B cell (primary cell): ENCODE data around the gene ACSL4. TPM values are rescaled to one million over a fixed set of nuclear protein-coding genes. Genes with fewer than 3 reads are reported as not detected.
A peak's percentile ranks its signal among the peaks of the same experiment; 100 is the strongest.

ENCODE experiments used
- ATAC-seq: fragments of 200-7000 bp; cut with Tn5 transposase; one replicate; pipeline ENCODE4 v1.10.0; 2021; ENCODE audit warnings: low read depth, mild to moderate bottlenecking, moderate number of reproducible peaks, moderate library complexity
- CTCF ChIA-PET: fragments of 350-600 bp; sonication (Branson Sonifier 250); formaldehyde crosslinking; loops from one replicate; lab custom pipeline; 2021; ENCODE audit warnings: antibody characterized with exemption, inconsistent platforms; lab: Charles Lee
- POLR2A ChIA-PET: fragments of 350-600 bp; sonication (Branson Sonifier 250); formaldehyde crosslinking; loops from one replicate; lab custom pipeline; 2021; ENCODE audit warnings: antibody characterized with exemption; lab: Charles Lee
- DNase-seq: peaks from one replicate; pipeline ENCODE4 v3.0.0; 2013
- H2AFZ ChIP-seq: 2 replicates; pipeline ENCODE4 v1.6.1; 2012; ENCODE audit warnings: mild to moderate bottlenecking, low read depth, low read length; ENCODE audit not compliant: insufficient read depth, poor library complexity, severe bottlenecking
- H3K27ac ChIP-seq, 2 donors: 1 replicate in 1 of 2; 2 replicates in 1 of 2; pipeline ENCODE4 v1.5.1; 2012 to 2013; ENCODE audit warnings: low read length in 2 of 2, mild to moderate bottlenecking in 2 of 2, moderate library complexity in 1 of 2
- H3K27me3 ChIP-seq, 4 experiments: fragments of 200-600 bp in 1 of 4; sonication (generic) in 1 of 4; replicated peaks in 1 of 4; 1 replicate in 2 of 4; 2 replicates in 2 of 4; pipeline versions ENCODE4 v1.6.1 to v1.7.0; 2013 to 2016; ENCODE audit warnings: low read length in 3 of 4, mild to moderate bottlenecking in 2 of 4, mixed read lengths in 1 of 4, moderate library complexity in 1 of 4; ENCODE audit not compliant: insufficient read depth in 4 of 4, control insufficient read depth in 3 of 4; ENCODE audit errors: control extremely low read depth in 1 of 4
- H3K36me3 ChIP-seq, 2 experiments: replicated peaks in 1 of 2; 1 replicate in 1 of 2; 2 replicates in 1 of 2; pipeline versions ENCODE4 v1.6.1 to v1.7.1; 2013; ENCODE audit warnings: low read length in 1 of 2; ENCODE audit not compliant: insufficient read depth in 2 of 2, control insufficient read depth in 1 of 2; ENCODE audit errors: control extremely low read depth in 1 of 2, extremely low read depth in 1 of 2
- H3K4me1 ChIP-seq, 2 donors: fragments of 200-600 bp in 1 of 2; sonication (generic) in 1 of 2; 1 replicate in 1 of 2; 2 replicates in 1 of 2; pipeline versions ENCODE4 v1.5.1 to v1.6.1; 2013 to 2017; ENCODE audit warnings: low read length in 2 of 2; ENCODE audit not compliant: control insufficient read depth in 2 of 2, insufficient read depth in 2 of 2
- H3K4me2 ChIP-seq: replicated peaks from 2 replicates; pipeline ENCODE3; 2012; ENCODE audit warnings: mild to moderate bottlenecking, low read depth, low read length; ENCODE audit not compliant: poor library complexity, severe bottlenecking
- H3K4me3 ChIP-seq, 5 experiments: fragments of 200-600 bp in 1 of 5; sonication (generic) in 1 of 5; 1 replicate in 3 of 5; 2 replicates in 2 of 5; pipeline versions ENCODE4 v1.5.1 to v1.7.0; 2011 to 2016; ENCODE audit warnings: low read length in 4 of 5, mild to moderate bottlenecking in 4 of 5, low read depth in 2 of 5, control low read depth in 1 of 5, moderate library complexity in 1 of 5; ENCODE audit not compliant: insufficient read depth in 1 of 5; ENCODE audit errors: control extremely low read depth in 1 of 5, extremely low read depth in 1 of 5
- H3K79me2 ChIP-seq: fragments of 200-600 bp; sonication (generic); one replicate; pipeline ENCODE4 v1.6.0; 2016; ENCODE audit warnings: low read length; ENCODE audit not compliant: control insufficient read depth, insufficient read depth
- H3K9ac ChIP-seq: fragments of 200-600 bp; sonication (generic); 2 replicates; pipeline ENCODE4 v1.6.1; 2017; ENCODE audit warnings: mild to moderate bottlenecking, low read length, moderate library complexity
- H3K9me3 ChIP-seq, 3 donors: one replicate each; pipeline versions ENCODE4 v1.6.1 to v1.7.1; 2013; ENCODE audit warnings: low read length in 2 of 3; ENCODE audit not compliant: control insufficient read depth in 2 of 3, insufficient read depth in 1 of 3; ENCODE audit errors: control extremely low read depth in 1 of 3
- H4K20me1 ChIP-seq: 2 replicates; pipeline ENCODE4 v1.6.0; 2012; ENCODE audit warnings: mild to moderate bottlenecking, low read length; ENCODE audit not compliant: insufficient read depth, control insufficient read depth, poor library complexity, severe bottlenecking
- H3K27ac Mint-ChIP-seq: one replicate; pipeline ENCODE4 v1.8.0; 2021; ENCODE audit warnings: mixed read lengths
- H3K27me3 Mint-ChIP-seq: one replicate; pipeline ENCODE4 v1.8.0; 2021; ENCODE audit warnings: mixed read lengths
- H3K4me1 Mint-ChIP-seq: one replicate; pipeline ENCODE4 v1.8.0; 2021; ENCODE audit warnings: mixed read lengths
- H3K4me3 Mint-ChIP-seq: one replicate; pipeline ENCODE4 v1.8.0; 2021; ENCODE audit warnings: mixed read lengths
- H3K9me3 Mint-ChIP-seq: one replicate; pipeline ENCODE4 v1.8.0; 2022; ENCODE audit warnings: mixed read lengths; ENCODE audit not compliant: insufficient read depth
- CTCF ChIP-seq: fragments of 200-600 bp; IDR thresholded peaks from one replicate; pipeline ENCODE4 v1.8.0; 2022; ENCODE audit warnings: antibody characterized with exemption, mild to moderate bottlenecking
- EZH2 ChIP-seq: IDR thresholded peaks from 2 replicates; pipeline ENCODE4 v1.6.1; 2012; ENCODE audit warnings: borderline replicate concordance, low read depth, mild to moderate bottlenecking, moderate library complexity, low read length; ENCODE audit not compliant: insufficient read depth, poor library complexity, severe bottlenecking
- WGBS: methylation state at CpG from one replicate; pipeline ENCODE4 v1.1.5; 2013; ENCODE audit warnings: missing lambda C conversion rate; ENCODE audit not compliant: insufficient coverage; 5-methylcytosine and 5-hydroxymethylcytosine counted together
- intact Hi-C: fragments of 100-400 bp; cut with micrococcal nuclease; formaldehyde crosslinking; loops from one replicate; pipeline ENCODE4 v1.10.0; 2022
- polyA plus RNA-seq: library from polyadenylated mRNA; depleted of rRNA; stranded (reverse); fragments of >200 nt; gene quantifications from 2 replicates; pipeline ENCODE4 v1.2.3, GENCODE V29; 2012
- total RNA-seq, 2 donors: library from RNA; stranded (reverse); fragments of 120-200 nt in 1 of 2; gene quantifications; 1 replicate in 1 of 2; 2 replicates in 1 of 2; pipeline versions ENCODE4 v1.2.3 to v1.2.4, GENCODE V29; 2013 to 2022

Gene ACSL4
- total and polyA plus RNA-seq, 2 donors (not counting 1 experiment from before 2014, with no cell fraction given), result 4.0 to 29.1 TPM

DNA sequence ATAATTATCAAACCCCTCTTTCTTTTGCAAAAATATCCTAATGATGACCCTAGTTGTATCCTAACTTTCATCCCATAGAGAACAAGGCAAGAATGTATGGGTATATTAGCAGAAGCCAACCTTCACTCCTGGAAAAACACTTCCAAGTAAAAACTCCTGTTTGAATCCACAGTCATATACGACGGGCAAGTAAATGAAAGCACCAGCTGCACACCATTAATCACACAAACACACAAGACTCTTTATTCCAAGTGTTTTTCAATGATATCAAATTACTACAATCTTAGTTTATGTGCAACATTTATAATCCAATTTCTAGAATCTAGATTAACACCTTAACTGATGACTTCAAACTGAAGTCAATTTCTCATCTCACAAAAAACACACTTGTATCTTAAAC, 22.9 kb downstream of the ACSL4 start:
- no CpG with 5 or more reads among the region's 2 CpGs for WGBS
- Mint-ChIP-seq H3K4me3 (no peak overlapping the region), H3K9me3 (no peaks in the 10 kb centered on the region), H3K27ac (peak overlapping the region; percentile 50), H3K27me3 (no peaks in the 10 kb centered on the region), H3K4me1 (peaks cover 38% of the 10 kb centered on the region)
- H3K79me2 ChIP-seq, result peaks cover 58% of the 10 kb centered on the region
- ChIA-PET POLR2A (no interaction called here), CTCF (interaction anchor here (1.7 to 9.5 kb wide), 3 partner anchors 31 to 180 kb away, joined by 3 to 127 read pairs (median 115); no protein-coding TSS in a partner anchor)
- peaks cover 0 to 3% of the 10 kb centered on the region in 2 experiments for H3K36me3 ChIP-seq
- H3K4me3 ChIP-seq, result no peak overlapping the region
- DNase-seq (no peak), ATAC-seq (no peak)
- TF ChIP-seq EZH2 (no peak), CTCF (no peak)
- no peak overlapping the region for H3K4me2 ChIP-seq
- no peaks in the 10 kb centered on the region for H3K9me3 ChIP-seq
- H2AFZ ChIP-seq, result no peak overlapping the region
- no peak overlapping the region for H3K27ac ChIP-seq
- H3K27me3 ChIP-seq, result no peaks in the 10 kb centered on the region
- H3K4me1 ChIP-seq, result peaks cover 25 to 30% of the 10 kb centered on the region in 2 donors
- H3K9ac ChIP-seq, result no peak overlapping the region
- H4K20me1 ChIP-seq, result peaks cover 9% of the 10 kb centered on the region
- intact Hi-C loops, result loop anchor here (5.0 kb wide), 1 partner anchor 437 kb away; no protein-coding TSS in a partner anchor

DNA sequence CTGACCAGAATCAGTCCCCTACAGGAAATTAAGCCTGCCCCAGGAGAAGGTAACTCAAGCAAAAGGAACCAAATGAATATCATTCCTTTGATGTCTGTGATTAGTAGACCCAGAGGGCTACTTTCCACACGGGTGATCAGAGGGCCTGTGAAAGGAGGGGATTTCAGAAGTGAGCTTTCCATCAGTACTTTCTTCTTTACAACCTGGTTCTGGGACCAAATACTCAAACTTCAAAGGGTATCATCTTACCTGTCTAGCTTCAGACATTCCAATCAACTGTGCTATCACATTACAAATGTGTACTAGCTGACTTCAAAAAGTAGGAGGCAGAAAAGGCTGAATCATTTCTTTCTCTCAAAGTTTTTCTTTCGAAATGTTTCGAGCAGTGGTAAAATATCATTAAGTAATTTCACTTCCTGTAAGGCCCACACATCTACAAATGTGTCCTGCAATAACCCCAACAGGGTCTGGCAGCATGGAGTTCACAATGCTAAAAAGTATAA, 23.9 kb downstream of the ACSL4 start:
- ATAC-seq, result peak; percentile 59
- H3K27ac Mint-ChIP-seq, result peak overlapping the region; percentile 72
- H3K9me3 ChIP-seq, result no peaks in the 10 kb centered on the region
- H3K9me3 Mint-ChIP-seq, result no peaks in the 10 kb centered on the region
- DNase-seq, result peak; percentile 47
- H3K36me3 ChIP-seq, result peaks cover 0 to 3% of the 10 kb centered on the region in 2 experiments
- ChIA-PET CTCF (interaction anchor here (0.9 to 9.5 kb wide), 4 partner anchors 12 to 438 kb away, joined by 3 to 115 read pairs (median 10); no protein-coding TSS in a partner anchor), POLR2A (no interaction called here)
- no CpG with 5 or more reads among the region's 3 CpGs for WGBS
- intact Hi-C loops, result no loop called here
- H3K4me3 ChIP-seq, result peak overlapping the region in 1 of 5 experiments; percentile 4
- H3K79me2 ChIP-seq, result peaks cover 55% of the 10 kb centered on the region
- TF ChIP-seq EZH2 (no peak), CTCF (no peak)
- peaks cover 9% of the 10 kb centered on the region for H4K20me1 ChIP-seq
- H3K4me2 ChIP-seq, result peak overlapping the region; percentile 30
- H3K27me3 Mint-ChIP-seq, result no peaks in the 10 kb centered on the region
- no peak overlapping the region for H2AFZ ChIP-seq
- no peak overlapping the region for H3K9ac ChIP-seq
- H3K4me1 ChIP-seq, result peaks cover 25 to 30% of the 10 kb centered on the region in 2 donors
- H3K4me1 Mint-ChIP-seq, result peaks cover 47% of the 10 kb centered on the region
- H3K4me3 Mint-ChIP-seq, result peak overlapping the region; percentile 70
- peak overlapping the region; percentile 54 to 61 for H3K27ac ChIP-seq
- H3K27me3 ChIP-seq, result no peaks in the 10 kb centered on the region
